ENCODE data around the gene PLCB1. TPM values are rescaled to one million over a fixed set of nuclear protein-coding genes. Genes with fewer than 3 reads are reported as not detected.

The PLCB1 gene
- total and polyA plus RNA-seq, 2 experiments from 2014 or later = 14.9 to 20.7 TPM

GRCh38 chr20:8587810-8588209 lies 455.7 kb downstream of the PLCB1 start:
- no peak for ATAC-seq

More at GRCh38 chr20:8587810-8588209, 455.7 kb downstream of the PLCB1 start:
- Mint-ChIP-seq H3K27me3 (ENCODE audit: insufficient read depth, low read depth, poor library complexity) (peaks cover 2% of the 10 kb centered on the region), H3K4me1 (peaks cover 11% of the 10 kb centered on the region; the same call in 2 of the 3 replicates), H3K36me3 (ENCODE audit: low read depth) (no peaks in the 10 kb centered on the region), H3K27ac (no peak overlapping the region), H3K9me3 (no peaks in the 10 kb centered on the region), H3K4me3 (no peak overlapping the region)
- no peak for DNase-seq (ENCODE audit: low spot score)
- no peak overlapping the region for H2AFZ ChIP-seq
- no peaks in the 10 kb centered on the region for H4K20me1 ChIP-seq (replicated peaks; ENCODE audit: insufficient read depth)
- no peak overlapping the region for H3K4me2 ChIP-seq
- TF ChIP-seq POLR2AphosphoS5 (IDR thresholded peaks at IDR 0.05; ENCODE audit: low read depth) (no peak), EZH2 (IDR thresholded peaks at IDR 0.05; ENCODE audit: low read depth, unreplicated experiment) (no peak), STAT1 (IDR thresholded peaks at IDR 0.05; ENCODE audit: unreplicated experiment) (no peak), ZNF462 (CRISPR knock-in tag; IDR thresholded peaks at IDR 0.05) (no peak), JUNB (IDR thresholded peaks at IDR 0.05; ENCODE audit: unreplicated experiment) (no peak), ETS1 (IDR thresholded peaks at IDR 0.05) (no peak), CREB1 (CRISPR knock-in tag; IDR thresholded peaks at IDR 0.05; ENCODE audit: low read depth) (no peak), ZNF331 (CRISPR knock-in tag; IDR thresholded peaks at IDR 0.05; ENCODE audit: low read depth) (no peak), ZNF114 (CRISPR knock-in tag; IDR thresholded peaks at IDR 0.05) (no peak), EZH2phosphoT487 (IDR thresholded peaks at IDR 0.05; ENCODE audit: unreplicated experiment) (no peak), REST (IDR thresholded peaks at IDR 0.05; ENCODE audit: unreplicated experiment) (no peak), NANOG (IDR thresholded peaks at IDR 0.05; ENCODE audit: borderline replicate concordance) (no peak), CTCF (conservative IDR thresholded peaks at IDR 0.05; ENCODE audit: low read depth in 2 of 2) (no peak)
- no peaks in the 10 kb centered on the region for H3K27me3 ChIP-seq (ENCODE audit: insufficient read depth)
- no peaks in the 10 kb centered on the region for H3F3A ChIP-seq (replicated peaks; ENCODE audit: low read depth)
- H3K4me1 ChIP-seq (ENCODE audit: insufficient read depth) = peaks cover 11% of the 10 kb centered on the region; the same call in 1 of the 2 replicates
- peaks cover 7% of the 10 kb centered on the region; the same call in 1 of the 2 replicates for H3K9me2 ChIP-seq (ENCODE audit: insufficient read depth)
- H3K27ac ChIP-seq (ENCODE audit: low read depth) = no peak overlapping the region
- no peaks in the 10 kb centered on the region for H3K36me3 ChIP-seq (ENCODE audit: insufficient read depth)
- H3K79me2 ChIP-seq (replicated peaks; ENCODE audit: insufficient read depth) = no peaks in the 10 kb centered on the region
- H3K4me3 ChIP-seq = no peak overlapping the region
